Neural cell (in vitro differentiated cells): ENCODE measurements around the gene FARSA. TPM values are rescaled to one million over a fixed set of nuclear protein-coding genes. Genes with fewer than 3 reads are reported as not detected.

Experiments
- H2AFZ ChIP-seq: fragments of 200-600, 300-800 bp; sonication (generic), shearing (Covaris generic); 2 replicates; pipeline ENCODE4 v1.6.0; 2014; ENCODE audit warnings: low read depth, mild to moderate bottlenecking, antibody characterized with exemption, low read length, moderate library complexity
- H3F3A ChIP-seq: fragments of 200-600 bp; shearing (Covaris generic); 2 replicates; pipeline ENCODE4 v1.6.1; 2016; ENCODE audit warnings: mild to moderate bottlenecking, moderate library complexity, mixed read lengths, antibody characterized with exemption, low read length; ENCODE audit not compliant: insufficient read depth, poor library complexity, severe bottlenecking
- H3K27ac ChIP-seq: fragments of 200-600, 300-800 bp; sonication (generic), shearing (Covaris generic); 2 replicates; pipeline ENCODE4 v1.5.1; 2014; ENCODE audit warnings: mild to moderate bottlenecking, low read length, moderate library complexity
- H3K27me3 ChIP-seq: fragments of 300-800, 200-600 bp; sonication (generic), shearing (Covaris generic); 2 replicates; pipeline ENCODE4 v1.6.0; 2014; ENCODE audit warnings: mild to moderate bottlenecking, low read depth, low read length, moderate library complexity; ENCODE audit not compliant: insufficient read depth
- H3K36me3 ChIP-seq: fragments of 300-800, 200-600 bp; sonication (generic), shearing (Covaris generic); 2 replicates; pipeline ENCODE4 v1.5.1; 2014; ENCODE audit warnings: mild to moderate bottlenecking, antibody characterized with exemption, low read length, moderate library complexity; ENCODE audit not compliant: insufficient read depth
- H3K4me2 ChIP-seq: fragments of 300-800, 200-600 bp; sonication (generic), shearing (Covaris generic); 2 replicates; pipeline ENCODE4 v1.6.0; 2014; ENCODE audit warnings: mild to moderate bottlenecking, low read length
- H3K4me3 ChIP-seq: fragments of 300-800, 200-600 bp; sonication (generic), shearing (Covaris generic); 2 replicates; pipeline ENCODE4 v1.5.1; 2014; ENCODE audit warnings: mild to moderate bottlenecking, low read length, moderate library complexity
- H3K79me2 ChIP-seq: fragments of 200-600 bp; shearing (Covaris generic); replicated peaks from 2 replicates; pipeline ENCODE4 v1.6.0; 2014; ENCODE audit warnings: mild to moderate bottlenecking, low read length, moderate library complexity; ENCODE audit not compliant: insufficient read depth
- H3K9ac ChIP-seq: fragments of 300-800, 200-600 bp; sonication (generic), shearing (Covaris generic); 2 replicates; pipeline ENCODE4 v1.6.1; 2016; ENCODE audit warnings: mild to moderate bottlenecking, low read length, mixed read lengths
- H3K9me2 ChIP-seq: fragments of 200-600 bp; shearing (Covaris generic); 2 replicates; pipeline ENCODE4 v1.6.1; 2016; ENCODE audit warnings: mild to moderate bottlenecking, low read length, mixed read lengths; ENCODE audit not compliant: insufficient read depth
- H3K9me3 ChIP-seq: fragments of 200-600, 300-800 bp; sonication (generic), shearing (Covaris generic); 2 replicates; pipeline ENCODE4 v1.6.1; 2016; ENCODE audit warnings: mild to moderate bottlenecking, mixed run types, low read length, moderate library complexity, mixed read lengths
- H4K20me1 ChIP-seq: fragments of 200-600 bp; shearing (Covaris generic); 2 replicates; pipeline ENCODE4 v1.6.1; 2016; ENCODE audit warnings: mild to moderate bottlenecking, mixed run types; ENCODE audit not compliant: insufficient read depth
- EP300 ChIP-seq: fragments of 450-650 bp; conservative IDR thresholded peaks from 2 replicates; pipeline ENCODE4 v1.6.1; 2014; ENCODE audit warnings: antibody characterized with exemption, mild to moderate bottlenecking, moderate library complexity; ENCODE audit not compliant: poor library complexity, severe bottlenecking
- EZH2 ChIP-seq: fragments of 200-600, 300-800 bp; shearing (Covaris generic), sonication (generic); IDR thresholded peaks from 2 replicates; pipeline ENCODE4 v1.6.1; 2014; ENCODE audit warnings: antibody characterized with exemption, low read length, borderline replicate concordance, mild to moderate bottlenecking; ENCODE audit not compliant: insufficient read depth, poor library complexity, severe bottlenecking
- MXI1 ChIP-seq: fragments of 450-650 bp; conservative IDR thresholded peaks from 2 replicates; pipeline ENCODE4 v1.6.1; 2014; ENCODE audit warnings: antibody characterized with exemption, mild to moderate bottlenecking; ENCODE audit not compliant: poor library complexity, severe bottlenecking
- POLR2AphosphoS5 ChIP-seq: IDR thresholded peaks from 2 replicates; pipeline ENCODE4 v1.6.1; 2012
- RAD21 ChIP-seq: fragments of 450-650 bp; conservative IDR thresholded peaks from 2 replicates; pipeline ENCODE4 v1.6.1; 2014; ENCODE audit warnings: antibody characterized with exemption, mild to moderate bottlenecking, moderate library complexity
- SMC3 ChIP-seq: fragments of 450-650 bp; conservative IDR thresholded peaks from 2 replicates; pipeline ENCODE4 v1.6.1; 2014; ENCODE audit warnings: antibody characterized with exemption, mild to moderate bottlenecking, moderate library complexity; ENCODE audit not compliant: poor library complexity
- TAF1 ChIP-seq: IDR thresholded peaks from 2 replicates; pipeline ENCODE4 v1.6.1; 2012; ENCODE audit warnings: low read depth
- polyA plus RNA-seq: library from polyadenylated mRNA; depleted of rRNA; stranded (reverse); fragments of >200 nt; gene quantifications from 2 replicates; pipeline ENCODE4 v1.2.3, GENCODE V29; 2014
- TF ChIP-seq, protein P1 (sequence below): IDR thresholded peaks from 2 replicates; pipeline ENCODE4 v1.6.1; 2012; ENCODE audit warnings: borderline replicate concordance
- TF ChIP-seq, protein P2 (sequence below): fragments of 450-650 bp; IDR thresholded peaks from 2 replicates; pipeline ENCODE4 v1.5.1; 2014; ENCODE audit warnings: antibody characterized with exemption, mild to moderate bottlenecking, moderate library complexity; ENCODE audit not compliant: poor library complexity, severe bottlenecking

Gene FARSA
- polyA plus RNA-seq, 1 donor from 2014 or later: 47.6 TPM

DNA sequence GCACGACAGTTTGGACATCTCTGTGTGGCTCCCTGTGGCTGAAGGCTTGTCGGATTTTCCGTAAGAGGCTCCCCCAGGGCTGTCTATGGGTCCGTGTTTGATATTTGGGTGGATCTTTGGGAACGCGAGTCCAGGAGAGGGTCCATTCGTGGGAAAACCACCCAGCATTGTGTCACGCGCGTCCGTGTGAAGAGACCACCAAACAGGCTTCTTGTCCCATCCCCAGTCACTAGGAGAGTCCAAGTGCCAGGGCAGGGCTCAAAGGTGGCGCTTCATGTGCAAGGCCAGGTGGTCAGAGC, 48.9 kb downstream of the FARSA start:
- Histone ChIP-seq H3K9me3 (no peaks in the 10 kb centered on the region), H4K20me1 (no peaks in the 10 kb centered on the region), H3K36me3 (no peaks in the 10 kb centered on the region), H2AFZ (no peak overlapping the region), H3K9ac (no peak overlapping the region), H3K27ac (no peak overlapping the region), H3K4me2 (no peak overlapping the region), H3K9me2 (no peaks in the 10 kb centered on the region), H3K4me3 (peak overlapping the region; percentile 67), H3K79me2 (no peaks in the 10 kb centered on the region), H3K27me3 (peaks cover 57% of the 10 kb centered on the region), H3F3A (no peaks in the 10 kb centered on the region)
- TF ChIP-seq POLR2AphosphoS5 (no peak), MXI1 (no peak), RAD21 (no peak), TAF1 (no peak), EZH2 (no peak), SMC3 (no peak), EP300 (no peak)
- TF ChIP-seq, protein P1, sequence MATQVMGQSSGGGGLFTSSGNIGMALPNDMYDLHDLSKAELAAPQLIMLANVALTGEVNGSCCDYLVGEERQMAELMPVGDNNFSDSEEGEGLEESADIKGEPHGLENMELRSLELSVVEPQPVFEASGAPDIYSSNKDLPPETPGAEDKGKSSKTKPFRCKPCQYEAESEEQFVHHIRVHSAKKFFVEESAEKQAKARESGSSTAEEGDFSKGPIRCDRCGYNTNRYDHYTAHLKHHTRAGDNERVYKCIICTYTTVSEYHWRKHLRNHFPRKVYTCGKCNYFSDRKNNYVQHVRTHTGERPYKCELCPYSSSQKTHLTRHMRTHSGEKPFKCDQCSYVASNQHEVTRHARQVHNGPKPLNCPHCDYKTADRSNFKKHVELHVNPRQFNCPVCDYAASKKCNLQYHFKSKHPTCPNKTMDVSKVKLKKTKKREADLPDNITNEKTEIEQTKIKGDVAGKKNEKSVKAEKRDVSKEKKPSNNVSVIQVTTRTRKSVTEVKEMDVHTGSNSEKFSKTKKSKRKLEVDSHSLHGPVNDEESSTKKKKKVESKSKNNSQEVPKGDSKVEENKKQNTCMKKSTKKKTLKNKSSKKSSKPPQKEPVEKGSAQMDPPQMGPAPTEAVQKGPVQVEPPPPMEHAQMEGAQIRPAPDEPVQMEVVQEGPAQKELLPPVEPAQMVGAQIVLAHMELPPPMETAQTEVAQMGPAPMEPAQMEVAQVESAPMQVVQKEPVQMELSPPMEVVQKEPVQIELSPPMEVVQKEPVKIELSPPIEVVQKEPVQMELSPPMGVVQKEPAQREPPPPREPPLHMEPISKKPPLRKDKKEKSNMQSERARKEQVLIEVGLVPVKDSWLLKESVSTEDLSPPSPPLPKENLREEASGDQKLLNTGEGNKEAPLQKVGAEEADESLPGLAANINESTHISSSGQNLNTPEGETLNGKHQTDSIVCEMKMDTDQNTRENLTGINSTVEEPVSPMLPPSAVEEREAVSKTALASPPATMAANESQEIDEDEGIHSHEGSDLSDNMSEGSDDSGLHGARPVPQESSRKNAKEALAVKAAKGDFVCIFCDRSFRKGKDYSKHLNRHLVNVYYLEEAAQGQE: no peak
- TF ChIP-seq, protein P2, sequence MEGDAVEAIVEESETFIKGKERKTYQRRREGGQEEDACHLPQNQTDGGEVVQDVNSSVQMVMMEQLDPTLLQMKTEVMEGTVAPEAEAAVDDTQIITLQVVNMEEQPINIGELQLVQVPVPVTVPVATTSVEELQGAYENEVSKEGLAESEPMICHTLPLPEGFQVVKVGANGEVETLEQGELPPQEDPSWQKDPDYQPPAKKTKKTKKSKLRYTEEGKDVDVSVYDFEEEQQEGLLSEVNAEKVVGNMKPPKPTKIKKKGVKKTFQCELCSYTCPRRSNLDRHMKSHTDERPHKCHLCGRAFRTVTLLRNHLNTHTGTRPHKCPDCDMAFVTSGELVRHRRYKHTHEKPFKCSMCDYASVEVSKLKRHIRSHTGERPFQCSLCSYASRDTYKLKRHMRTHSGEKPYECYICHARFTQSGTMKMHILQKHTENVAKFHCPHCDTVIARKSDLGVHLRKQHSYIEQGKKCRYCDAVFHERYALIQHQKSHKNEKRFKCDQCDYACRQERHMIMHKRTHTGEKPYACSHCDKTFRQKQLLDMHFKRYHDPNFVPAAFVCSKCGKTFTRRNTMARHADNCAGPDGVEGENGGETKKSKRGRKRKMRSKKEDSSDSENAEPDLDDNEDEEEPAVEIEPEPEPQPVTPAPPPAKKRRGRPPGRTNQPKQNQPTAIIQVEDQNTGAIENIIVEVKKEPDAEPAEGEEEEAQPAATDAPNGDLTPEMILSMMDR: no peak

DNA sequence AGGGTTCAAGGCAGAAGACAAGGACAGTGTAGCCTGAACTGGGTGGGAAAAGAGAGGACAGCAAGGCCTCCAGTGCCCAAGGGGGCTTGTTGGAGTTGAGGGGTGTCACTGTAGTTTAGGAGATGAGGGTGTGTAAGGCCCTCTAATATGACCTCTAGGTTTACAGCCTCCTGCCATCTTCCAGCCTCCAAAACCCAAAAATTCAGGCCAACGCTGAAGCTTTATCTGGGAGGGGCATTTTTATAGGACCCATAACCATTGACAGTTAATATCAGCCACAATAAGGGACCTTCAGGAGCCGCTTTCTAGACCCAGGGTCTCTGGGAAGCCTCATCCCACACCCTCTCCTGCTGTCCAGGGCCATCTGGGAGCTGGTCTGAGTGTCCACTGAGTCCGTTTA, 49.3 kb downstream of the FARSA start:
- Histone ChIP-seq H3K9ac (no peak overlapping the region), H3K9me3 (no peaks in the 10 kb centered on the region), H2AFZ (no peak overlapping the region), H3K4me3 (no peak overlapping the region), H3K4me2 (no peak overlapping the region), H3K79me2 (no peaks in the 10 kb centered on the region), H3K36me3 (no peaks in the 10 kb centered on the region), H3K9me2 (no peaks in the 10 kb centered on the region), H3F3A (no peaks in the 10 kb centered on the region), H3K27ac (no peak overlapping the region), H3K27me3 (peaks cover 57% of the 10 kb centered on the region), H4K20me1 (no peaks in the 10 kb centered on the region)
- TF ChIP-seq TAF1: no peak
- no peak for TF ChIP-seq POLR2AphosphoS5
- TF ChIP-seq SMC3: no peak
- TF ChIP-seq, protein P1: no peak
- no peak for TF ChIP-seq MXI1
- no peak for TF ChIP-seq EZH2
- TF ChIP-seq, protein P2: no peak
- TF ChIP-seq EP300: no peak
- no peak for TF ChIP-seq RAD21
